ENCODE data around the gene PLCH1. TPM values are rescaled to one million over a fixed set of nuclear protein-coding genes. Genes with fewer than 3 reads are reported as not detected.

PLCH1 gene
- polyA plus RNA-seq, 1 donor (not counting 4 experiments of a cell fraction or from before 2014, with no cell fraction given): 0.05 TPM

DNA sequence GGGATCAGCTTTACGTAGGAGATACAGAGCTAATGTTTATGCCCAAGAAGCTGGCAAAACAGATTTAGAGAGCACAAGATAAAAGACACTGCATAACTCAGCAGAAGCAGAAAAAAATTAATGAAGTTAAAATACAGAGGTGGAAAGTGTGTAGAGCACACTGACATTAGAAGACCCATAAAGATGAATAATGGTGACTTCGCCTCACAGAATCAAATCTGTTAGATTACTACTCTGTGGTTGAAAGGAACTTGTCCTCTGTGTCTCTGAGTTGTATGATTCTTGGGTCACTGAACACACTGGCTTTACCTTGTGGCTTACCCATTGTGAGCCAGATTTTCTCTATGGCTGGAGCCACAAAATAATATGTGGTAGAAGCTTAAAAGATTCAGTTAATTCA is 224.4 kb downstream of the PLCH1 start:
- Histone ChIP-seq H3K9me1 (ENCODE audit: control insufficient read depth, extremely low read depth, insufficient read depth, low read length) (no peaks in the 10 kb centered on the region), H3K4me2 (ENCODE audit: control insufficient read depth, extremely low read depth, insufficient read depth, low read depth, low read length) (no peak overlapping the region), H2AFZ (ENCODE audit: control insufficient read depth, low read length) (no peak overlapping the region), H3K27me3 (ENCODE audit: control insufficient read depth, extremely low read depth, insufficient read depth, low read length) (no peaks in the 10 kb centered on the region), H3K4me1 (ENCODE audit: control insufficient read depth, extremely low read depth, insufficient read depth, low read length) (peaks cover 3% of the 10 kb centered on the region), H3K27ac (ENCODE audit: control insufficient read depth, insufficient read depth, low read length) (no peak overlapping the region), H3K9me3 (ENCODE audit: control insufficient read depth, low read depth, low read length) (no peaks in the 10 kb centered on the region), H4K20me1 (ENCODE audit: control insufficient read depth, extremely low read depth, insufficient read depth, low read length) (no peaks in the 10 kb centered on the region), H3K79me2 (ENCODE audit: control insufficient read depth, insufficient read depth, low read length) (no peaks in the 10 kb centered on the region), H3K4me3 (ENCODE audit: control insufficient read depth in 2 of 3, extremely low read depth in 1 of 3, insufficient read depth in 2 of 3, low read depth in 1 of 3, low read length in 3 of 3) (no peak overlapping the region), H3K9ac (ENCODE audit: control insufficient read depth, extremely low read depth, insufficient read depth, low read length) (no peak overlapping the region), H3K36me3 (ENCODE audit: control insufficient read depth in 2 of 2, extremely low read depth in 1 of 2, insufficient read depth in 2 of 2, low read length in 2 of 2) (no peaks in the 10 kb centered on the region)
- FAIRE-seq (no peak), DNase-seq (ENCODE audit: low read depth, low spot score) (no peak)
- dilution Hi-C loops (cut with MboI; ENCODE audit: extremely low pct_ligation_motif_present, low sequenced_read_pairs): no loop called here
- TF ChIP-seq EZH2 (IDR thresholded peaks at IDR 0.05; ENCODE audit: low read length): no peak
- TF ChIP-seq, protein P1, sequence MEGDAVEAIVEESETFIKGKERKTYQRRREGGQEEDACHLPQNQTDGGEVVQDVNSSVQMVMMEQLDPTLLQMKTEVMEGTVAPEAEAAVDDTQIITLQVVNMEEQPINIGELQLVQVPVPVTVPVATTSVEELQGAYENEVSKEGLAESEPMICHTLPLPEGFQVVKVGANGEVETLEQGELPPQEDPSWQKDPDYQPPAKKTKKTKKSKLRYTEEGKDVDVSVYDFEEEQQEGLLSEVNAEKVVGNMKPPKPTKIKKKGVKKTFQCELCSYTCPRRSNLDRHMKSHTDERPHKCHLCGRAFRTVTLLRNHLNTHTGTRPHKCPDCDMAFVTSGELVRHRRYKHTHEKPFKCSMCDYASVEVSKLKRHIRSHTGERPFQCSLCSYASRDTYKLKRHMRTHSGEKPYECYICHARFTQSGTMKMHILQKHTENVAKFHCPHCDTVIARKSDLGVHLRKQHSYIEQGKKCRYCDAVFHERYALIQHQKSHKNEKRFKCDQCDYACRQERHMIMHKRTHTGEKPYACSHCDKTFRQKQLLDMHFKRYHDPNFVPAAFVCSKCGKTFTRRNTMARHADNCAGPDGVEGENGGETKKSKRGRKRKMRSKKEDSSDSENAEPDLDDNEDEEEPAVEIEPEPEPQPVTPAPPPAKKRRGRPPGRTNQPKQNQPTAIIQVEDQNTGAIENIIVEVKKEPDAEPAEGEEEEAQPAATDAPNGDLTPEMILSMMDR (optimal IDR thresholded peaks at IDR 0.05 in 1 of 3, IDR thresholded peaks at IDR 0.05 in 1 of 3, conservative IDR thresholded peaks at IDR 0.05 in 1 of 3; ENCODE audit: extremely low read depth in 1 of 3, insufficient read depth in 2 of 3, low read length in 3 of 3): no peak

DNA sequence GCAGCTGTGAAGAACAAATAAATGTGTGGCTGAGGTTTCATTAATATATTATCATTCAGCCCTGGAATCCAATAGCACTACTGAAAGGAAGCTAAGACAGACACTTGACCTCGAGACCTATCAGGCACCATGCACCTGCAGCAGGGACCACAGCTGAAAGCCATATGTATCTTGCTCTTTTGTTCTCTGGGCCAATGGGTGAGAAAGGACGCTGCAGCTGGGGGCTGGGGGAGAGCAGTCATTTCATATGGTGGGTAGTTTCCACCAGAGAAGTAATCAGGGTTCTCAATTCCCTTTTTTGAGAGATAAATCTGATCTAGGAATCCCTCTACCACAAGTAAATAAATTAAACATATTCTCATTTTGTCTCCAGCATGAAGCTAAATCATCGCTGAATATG is 225.8 kb downstream of the PLCH1 start:
- Histone ChIP-seq H3K9ac (ENCODE audit: control insufficient read depth, extremely low read depth, insufficient read depth, low read length) (no peak overlapping the region), H3K9me1 (ENCODE audit: control insufficient read depth, extremely low read depth, insufficient read depth, low read length) (no peaks in the 10 kb centered on the region), H3K27ac (ENCODE audit: control insufficient read depth, insufficient read depth, low read length) (no peak overlapping the region), H3K4me2 (ENCODE audit: control insufficient read depth, extremely low read depth, insufficient read depth, low read depth, low read length) (no peak overlapping the region), H3K36me3 (ENCODE audit: control insufficient read depth in 2 of 2, extremely low read depth in 1 of 2, insufficient read depth in 2 of 2, low read length in 2 of 2) (no peaks in the 10 kb centered on the region), H3K4me3 (ENCODE audit: control insufficient read depth in 2 of 3, extremely low read depth in 1 of 3, insufficient read depth in 2 of 3, low read depth in 1 of 3, low read length in 3 of 3) (no peak overlapping the region), H3K4me1 (ENCODE audit: control insufficient read depth, extremely low read depth, insufficient read depth, low read length) (peaks cover 3% of the 10 kb centered on the region), H2AFZ (ENCODE audit: control insufficient read depth, low read length) (no peak overlapping the region), H3K9me3 (ENCODE audit: control insufficient read depth, low read depth, low read length) (no peaks in the 10 kb centered on the region), H3K79me2 (ENCODE audit: control insufficient read depth, insufficient read depth, low read length) (no peaks in the 10 kb centered on the region), H4K20me1 (ENCODE audit: control insufficient read depth, extremely low read depth, insufficient read depth, low read length) (no peaks in the 10 kb centered on the region), H3K27me3 (ENCODE audit: control insufficient read depth, extremely low read depth, insufficient read depth, low read length) (no peaks in the 10 kb centered on the region)
- no peak for TF ChIP-seq EZH2 (IDR thresholded peaks at IDR 0.05; ENCODE audit: low read length)
- TF ChIP-seq, protein P1 (optimal IDR thresholded peaks at IDR 0.05 in 1 of 3, IDR thresholded peaks at IDR 0.05 in 1 of 3, conservative IDR thresholded peaks at IDR 0.05 in 1 of 3; ENCODE audit: extremely low read depth in 1 of 3, insufficient read depth in 2 of 3, low read length in 3 of 3): no peak
- FAIRE-seq: no peak
- no peak for DNase-seq (ENCODE audit: low read depth, low spot score)
- dilution Hi-C loops (cut with MboI; ENCODE audit: extremely low pct_ligation_motif_present, low sequenced_read_pairs): no loop called here
